ENCODE measurements around the gene PRKG1.

GRCh38 chr10:51343391-51343790 lies 269.1 kb downstream of the PRKG1 start:
- TF ChIP-seq ZNF331 (CRISPR knock-in tag; IDR thresholded peaks at IDR 0.05; ENCODE audit: low read depth) (no peak), CTCF (conservative IDR thresholded peaks at IDR 0.05; ENCODE audit: low read depth in 2 of 2) (no peak), REST (IDR thresholded peaks at IDR 0.05; ENCODE audit: unreplicated experiment) (no peak), NANOG (IDR thresholded peaks at IDR 0.05; ENCODE audit: borderline replicate concordance) (no peak), POLR2AphosphoS5 (IDR thresholded peaks at IDR 0.05; ENCODE audit: low read depth) (no peak), EZH2phosphoT487 (IDR thresholded peaks at IDR 0.05; ENCODE audit: unreplicated experiment) (no peak), STAT1 (IDR thresholded peaks at IDR 0.05; ENCODE audit: unreplicated experiment) (no peak), ZNF114 (CRISPR knock-in tag; IDR thresholded peaks at IDR 0.05) (no peak), EZH2 (IDR thresholded peaks at IDR 0.05; ENCODE audit: low read depth, unreplicated experiment) (no peak), ZNF462 (CRISPR knock-in tag; IDR thresholded peaks at IDR 0.05) (no peak), CREB1 (CRISPR knock-in tag; IDR thresholded peaks at IDR 0.05; ENCODE audit: low read depth) (no peak), JUNB (IDR thresholded peaks at IDR 0.05; ENCODE audit: unreplicated experiment) (no peak)

All from GM23338 (cell line).